Skin of body (tissue), 2 donors: ENCODE results near the gene LINC01488. TPM values are rescaled to one million over a fixed set of nuclear protein-coding genes. Genes with fewer than 3 reads are reported as not detected.
A peak's percentile ranks its signal among the peaks of the same experiment; 100 is the strongest.

ENCODE experiments used
- DNase-seq: peaks from one replicate; lab custom pipeline; 2025; lab: John Stamatoyannopoulos, UW
- total RNA-seq: library from RNA; depleted of rRNA; stranded (reverse); fragments of >200 nt; gene quantifications from one replicate; pipeline ENCODE4 v1.2.3, GENCODE V29; 2014

LINC01488 gene
- total RNA-seq, 1 donor from 2014 or later: not detected

GRCh38 chr11:69463181-69463994, 18.1 kb upstream of the LINC01488 start:
- peak; percentile 96 for DNase-seq

DNA sequence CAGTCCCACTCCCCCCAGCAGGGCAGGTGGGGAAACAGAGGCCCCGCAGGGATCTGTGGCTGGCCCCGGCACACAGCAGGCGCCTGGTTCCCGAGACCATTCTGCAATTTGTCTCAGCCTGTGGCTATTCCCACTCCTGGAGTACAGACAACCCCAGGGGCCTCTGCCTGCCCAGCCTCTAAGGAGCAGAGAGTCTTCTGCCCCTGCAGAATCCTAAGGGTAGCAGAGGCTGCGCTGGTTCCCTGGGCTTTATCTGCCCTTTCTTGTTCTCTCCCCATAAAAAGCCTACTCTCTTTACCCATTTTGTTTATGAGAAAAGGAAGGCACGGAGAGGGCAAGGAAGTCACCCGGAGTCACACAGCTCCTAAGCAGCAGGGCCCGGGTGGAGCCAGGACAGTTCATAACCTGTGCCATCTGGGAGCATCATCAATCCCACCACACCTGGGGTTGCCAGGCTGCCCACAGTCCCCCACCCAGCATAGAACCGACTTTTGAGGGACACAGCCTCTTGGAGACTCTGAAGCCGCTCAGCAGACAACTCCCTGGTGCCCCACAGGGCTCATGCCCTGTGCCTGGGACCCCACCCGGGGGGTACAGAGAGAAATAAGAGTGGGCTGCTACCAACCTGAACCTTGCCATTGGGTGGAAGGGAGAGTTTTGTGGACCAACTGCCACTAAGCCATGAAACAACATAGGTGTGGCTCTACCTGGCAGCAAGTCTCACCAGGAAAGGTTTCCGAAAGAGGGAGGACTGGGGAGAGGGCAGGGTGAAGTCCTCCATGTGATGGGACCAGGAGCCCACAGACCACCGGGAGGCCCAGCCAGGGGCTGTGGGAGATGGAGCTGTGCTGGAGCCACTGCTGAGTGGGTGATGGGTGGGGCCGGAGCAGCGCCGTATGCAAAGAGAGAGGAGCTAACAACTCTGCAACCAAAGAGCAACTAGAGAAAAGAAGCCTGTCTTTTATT, 17.2 kb upstream of the LINC01488 start:
- DNase-seq: no peak

DNA sequence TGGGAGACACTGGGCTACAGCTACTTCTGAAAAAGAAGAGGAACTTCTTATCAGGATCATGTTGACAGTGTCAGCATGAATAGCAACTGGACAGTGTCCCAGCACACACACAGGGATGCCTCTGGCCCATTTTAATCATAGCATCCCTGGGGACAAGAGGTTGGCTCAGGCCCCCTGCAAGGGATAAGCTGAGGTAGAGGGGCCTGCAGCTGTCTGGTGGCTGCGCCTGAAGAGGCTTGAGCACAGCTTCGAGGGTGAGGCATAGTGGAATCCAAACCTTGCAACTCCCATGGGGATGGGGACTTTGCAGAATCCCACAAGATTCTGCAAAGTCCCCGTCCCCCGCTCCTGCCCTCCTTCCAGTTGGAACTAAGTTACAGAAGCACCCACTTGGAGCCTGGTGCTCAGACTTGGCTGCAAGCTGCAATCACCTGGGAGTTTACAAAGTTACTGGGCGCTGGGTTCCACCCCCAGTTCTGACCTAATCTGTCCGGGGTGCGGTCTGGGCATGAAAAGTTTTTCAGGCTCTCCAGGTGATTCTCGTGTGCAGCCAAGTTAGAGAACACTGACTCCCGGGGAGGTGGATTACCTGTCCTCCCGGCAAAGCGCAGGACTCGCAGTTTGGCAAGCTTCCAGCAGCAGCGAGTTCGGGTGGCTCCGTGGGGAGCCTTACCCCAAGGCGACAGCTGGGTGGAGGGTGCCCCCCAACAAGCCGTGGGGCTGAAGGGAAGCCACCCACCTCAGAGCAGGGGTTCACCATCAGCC, 16.0 kb upstream of the LINC01488 start:
- DNase-seq: no peak

DNA sequence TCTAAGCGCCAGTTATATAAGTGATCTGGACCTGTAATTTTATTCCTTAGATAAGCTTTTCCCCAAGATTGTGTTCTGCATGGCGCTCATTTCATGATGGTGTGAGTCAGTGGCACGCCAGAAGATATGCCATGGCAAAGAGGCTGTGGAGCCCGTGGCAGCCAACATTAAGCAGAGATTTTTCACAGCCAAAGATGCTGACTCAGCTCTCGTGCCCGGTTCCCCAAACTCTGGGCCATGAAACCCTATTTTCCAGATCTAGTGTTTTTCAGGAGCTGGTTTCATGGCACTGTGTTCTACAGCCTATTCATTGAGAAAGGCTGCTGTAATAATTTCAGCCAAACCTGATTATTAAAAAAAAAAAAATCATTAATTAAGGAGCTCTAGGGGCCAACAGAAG, 15.4 kb upstream of the LINC01488 start:
- no peak for DNase-seq

- DNase-seq: no peak
Measured at GRCh38 chr11:69467196-69467595, 14.3 kb upstream of the LINC01488 start.

DNA sequence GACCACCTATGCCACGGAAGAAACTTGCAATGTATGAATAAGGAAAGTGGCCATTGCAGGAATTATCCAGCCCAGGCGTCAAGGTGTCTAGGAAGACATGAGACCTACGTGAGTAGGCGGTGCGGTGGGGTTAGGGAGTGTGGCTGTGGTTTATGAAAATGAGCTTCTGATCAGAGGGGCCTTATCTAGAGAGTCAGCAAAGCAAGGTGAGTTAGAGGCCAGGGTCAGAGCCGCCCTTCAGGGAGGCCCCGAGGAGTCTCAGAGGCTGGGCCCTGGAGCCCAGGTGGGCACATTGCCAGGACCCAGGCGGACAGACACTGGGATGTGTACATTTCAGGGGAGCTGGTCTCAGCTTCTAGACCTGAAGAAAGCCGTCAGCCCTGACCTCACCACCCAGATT, 13.8 kb upstream of the LINC01488 start:
- no peak for DNase-seq

GRCh38 chr11:69468221-69468620, 13.2 kb upstream of the LINC01488 start:
- no peak for DNase-seq

DNA sequence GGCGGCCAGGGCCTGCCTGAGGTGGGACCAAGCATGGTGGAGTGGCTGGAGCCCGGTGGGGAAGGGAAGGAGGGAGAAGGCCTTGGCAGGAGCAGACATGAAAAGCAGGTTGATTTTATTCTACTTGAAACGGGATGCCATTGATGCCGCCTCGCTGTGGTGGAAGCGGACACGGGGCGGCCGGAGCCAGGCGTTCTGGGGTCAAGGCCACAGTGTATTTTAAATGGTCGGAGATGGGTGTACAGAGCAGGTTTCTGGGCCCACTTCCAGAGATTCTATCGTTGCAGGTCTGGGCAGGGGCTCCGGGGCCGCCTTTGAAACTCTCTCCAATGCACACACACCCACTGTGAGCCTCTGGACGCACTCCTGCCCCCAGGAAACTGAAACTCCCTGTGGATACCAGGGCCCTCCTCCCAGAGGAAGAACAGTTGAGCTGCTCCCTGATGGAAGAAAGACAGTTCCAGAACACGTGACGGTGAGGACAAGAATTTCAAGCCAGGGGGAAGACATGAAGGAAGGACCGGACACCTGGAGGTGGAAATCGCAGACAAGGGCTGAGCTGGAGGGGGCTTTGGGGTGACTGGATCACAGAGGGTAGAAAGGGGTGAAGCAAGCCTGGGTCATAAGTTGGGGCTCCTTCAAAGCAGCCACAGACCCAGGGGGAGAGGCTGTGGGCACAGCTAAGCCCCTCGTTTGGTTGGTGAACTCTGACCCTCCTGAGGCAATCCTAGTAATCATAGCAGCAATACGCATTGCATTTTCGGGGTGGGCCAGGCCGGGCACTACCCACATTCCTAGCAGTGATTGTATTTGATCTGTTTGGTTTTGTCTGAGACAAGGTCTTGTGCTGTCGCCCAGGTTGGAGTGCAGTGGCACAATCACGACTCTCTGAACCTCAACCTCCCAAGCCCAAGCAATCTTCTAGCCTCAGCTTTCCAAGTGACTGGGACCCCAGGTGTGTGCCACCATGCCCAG, 12.3 kb upstream of the LINC01488 start:
- DNase-seq: no peak

- no peak for DNase-seq
Measured at GRCh38 chr11:69470301-69470700, 11.2 kb upstream of the LINC01488 start.

DNA sequence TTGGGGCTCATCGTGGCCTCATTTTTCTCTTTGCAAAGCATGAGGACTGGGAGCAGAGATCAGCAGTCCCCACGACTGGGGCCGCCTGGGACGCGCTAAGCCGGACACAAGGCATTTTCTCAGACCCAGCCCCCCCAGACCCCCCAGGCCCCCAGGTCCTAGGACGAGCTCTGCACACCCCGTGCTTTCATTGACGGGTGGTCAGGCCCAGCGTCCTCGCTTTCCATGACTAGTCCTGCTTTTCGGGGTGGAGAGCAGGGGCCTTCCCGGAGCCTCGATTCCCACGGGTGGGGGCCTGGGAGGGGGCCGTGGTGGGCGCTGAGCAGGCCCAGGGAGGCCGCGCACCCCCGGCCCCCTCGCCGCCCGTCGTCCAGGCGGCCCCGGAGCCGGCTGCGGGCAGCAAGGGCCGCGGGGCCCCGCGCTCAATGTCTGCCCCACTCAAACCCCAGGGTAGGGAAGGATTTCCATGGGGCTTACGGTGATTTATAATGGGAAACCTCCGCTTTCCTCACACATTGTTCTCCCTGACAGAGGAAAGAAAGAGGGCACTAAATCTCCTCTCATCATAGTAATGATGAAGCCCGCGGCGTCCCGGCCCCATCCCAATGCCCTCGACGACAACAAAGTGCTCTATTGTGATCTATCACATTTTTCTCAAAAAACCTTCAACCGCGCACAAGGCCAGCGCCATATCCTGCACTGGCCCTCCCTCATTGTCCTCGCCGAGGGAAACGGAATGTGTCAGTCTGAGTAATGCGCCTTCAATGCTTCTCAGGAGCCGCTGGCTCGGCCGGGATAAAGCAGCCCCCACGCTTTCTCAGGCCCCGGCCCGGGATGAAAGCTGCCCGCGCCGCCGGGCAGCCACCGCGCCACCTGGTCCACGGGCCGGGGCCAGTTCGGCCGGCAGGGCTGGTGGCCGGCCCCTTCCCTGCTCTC, 10.4 kb upstream of the LINC01488 start:
- no peak for DNase-seq

DNA sequence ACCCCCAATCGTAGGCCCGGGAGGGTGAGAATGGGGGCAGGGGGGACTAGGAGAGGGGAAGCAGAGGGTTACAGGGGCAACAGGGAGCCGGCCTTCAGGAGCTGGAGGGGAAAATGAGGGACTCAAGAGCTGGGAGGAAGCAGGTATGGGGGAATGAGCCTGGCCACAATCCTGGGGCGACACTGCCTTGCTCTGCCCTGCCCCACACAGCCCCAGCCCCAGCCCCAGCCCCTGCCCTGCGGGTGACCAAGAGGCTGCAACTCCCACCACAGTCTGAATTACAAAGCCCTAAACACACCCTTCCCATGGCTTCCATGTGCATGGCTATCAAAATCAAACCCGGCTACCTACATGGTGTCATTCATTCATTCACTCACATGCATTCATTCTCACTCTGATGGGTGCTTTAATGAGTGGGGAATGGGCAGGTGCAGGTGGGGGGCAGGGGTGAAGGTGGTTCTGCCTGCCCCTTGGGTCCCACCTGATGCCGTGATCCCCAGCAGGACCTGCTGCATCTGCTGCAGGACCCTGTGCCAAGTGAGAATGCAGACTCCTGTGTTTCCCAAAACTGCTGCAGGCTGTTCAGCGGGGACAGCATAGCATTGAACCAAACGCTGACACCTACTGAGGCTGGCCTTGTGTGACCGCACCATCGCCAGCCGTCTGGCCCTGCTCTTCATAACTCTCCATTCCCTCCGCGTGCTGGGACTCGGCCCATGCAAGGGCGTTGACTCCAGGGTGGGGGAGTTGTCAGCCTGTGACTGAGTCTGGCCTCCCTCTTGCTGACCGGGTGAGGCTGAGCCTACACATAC, 9.5 kb upstream of the LINC01488 start:
- DNase-seq: no peak

DNA sequence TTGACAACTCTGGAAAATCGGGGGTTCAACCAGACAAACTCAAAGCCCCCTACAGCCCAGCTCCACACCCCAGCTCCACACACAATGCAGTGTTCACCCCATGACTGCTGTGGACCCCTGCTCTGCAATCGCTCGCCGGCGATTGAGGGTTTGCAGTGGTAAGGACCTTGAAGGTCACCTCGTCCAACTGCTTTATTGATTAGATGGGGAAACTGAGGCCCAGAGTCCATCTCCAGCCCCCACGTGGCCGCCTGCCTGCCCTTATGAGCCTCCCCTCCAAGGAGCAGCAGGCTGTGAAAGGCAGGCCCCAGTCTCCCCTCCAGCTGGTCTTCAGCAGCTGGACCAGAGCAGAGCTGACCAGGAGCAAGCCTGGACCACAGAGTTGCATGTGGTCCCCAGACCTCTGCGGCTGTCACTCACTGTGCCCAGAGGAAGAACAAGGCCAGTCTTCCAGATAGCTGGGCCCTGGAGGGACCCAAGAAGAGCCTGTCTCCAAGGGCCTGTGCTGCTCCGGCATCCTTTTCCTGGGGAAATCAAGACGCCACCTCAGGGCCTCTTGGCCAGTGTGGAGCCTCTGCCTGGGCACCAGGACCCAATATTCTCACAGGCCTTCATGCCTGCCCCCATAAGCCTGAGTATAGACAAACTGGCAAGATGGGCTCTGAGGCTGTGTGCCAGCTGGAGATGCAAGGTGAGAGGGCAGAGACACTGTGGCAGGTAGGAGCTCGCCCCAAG, 8.8 kb upstream of the LINC01488 start:
- DNase-seq: no peak

- no peak for DNase-seq
Measured at GRCh38 chr11:69473276-69473845, 8.1 kb upstream of the LINC01488 start.

- no peak for DNase-seq
Measured at GRCh38 chr11:69474736-69475135, 6.7 kb upstream of the LINC01488 start.

DNA sequence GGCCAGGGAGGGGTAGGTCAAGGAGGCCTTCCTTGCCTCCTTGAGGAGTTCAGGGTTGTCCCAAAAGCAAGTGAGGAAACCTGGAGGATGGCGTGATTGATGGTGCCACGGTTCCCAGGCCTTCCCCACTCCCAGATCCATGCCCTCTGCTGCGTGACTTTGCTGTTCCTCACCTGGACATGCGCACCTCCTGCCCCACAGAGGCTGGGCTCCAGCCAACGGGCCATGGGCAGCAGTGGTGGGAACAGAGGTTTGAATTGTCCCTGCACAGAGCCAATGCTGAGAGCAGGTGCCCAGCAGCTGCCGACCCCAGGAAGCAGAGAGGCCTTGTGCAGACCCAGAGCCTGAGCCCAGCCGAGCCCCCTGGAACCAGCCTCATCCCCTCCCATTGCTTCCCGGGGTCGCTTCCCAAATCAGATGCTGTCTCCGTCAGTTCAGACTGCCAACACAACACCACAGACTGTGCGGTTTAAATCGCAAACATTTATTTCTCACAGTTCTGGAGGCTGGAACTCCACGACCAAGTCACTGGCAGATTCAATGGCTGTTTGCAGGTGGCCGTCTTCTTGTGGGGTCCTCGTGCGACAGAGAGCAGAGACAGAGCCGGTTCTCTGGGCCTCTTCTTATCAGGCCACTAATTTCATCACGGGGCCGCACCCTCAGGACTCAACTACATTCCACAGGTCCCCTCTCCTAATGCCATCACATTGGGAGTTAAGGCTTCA, 6.2 kb upstream of the LINC01488 start:
- DNase-seq: no peak

- DNase-seq: no peak
Measured at GRCh38 chr11:69475866-69476471, 5.5 kb upstream of the LINC01488 start.
